Endometrium (tissue), 2 donors: ENCODE data around the gene IL36RN.

ENCODE experiments used
- FAIRE-seq: peaks from 2 replicates; lab custom pipeline; 2012; peaks lifted over from hg19 to GRCh38; lab: Jason Lieb, UNC
- donor health status: control.
- donor health status: control.

Gene IL36RN

DNA sequence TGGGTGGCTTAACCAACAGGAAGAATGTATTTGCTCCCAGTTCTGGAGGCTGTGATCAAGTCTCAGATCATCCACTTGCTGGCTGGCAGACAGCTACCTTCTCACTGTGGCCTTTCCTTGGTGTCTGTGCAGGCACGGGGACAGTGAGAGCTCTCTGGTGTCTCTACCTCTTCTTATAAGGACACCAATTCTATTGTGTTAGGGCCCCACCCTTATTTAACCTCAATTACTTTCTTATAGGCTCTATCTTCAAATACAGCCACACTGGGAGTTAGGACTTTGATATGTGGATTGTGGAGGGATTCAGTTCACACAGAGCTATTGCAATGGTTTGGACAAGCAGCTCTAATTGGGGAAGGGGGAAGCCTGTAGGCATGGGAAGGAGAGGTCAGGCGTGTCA is 43.1 kb downstream of the IL36RN start:
- FAIRE-seq = no peak

DNA sequence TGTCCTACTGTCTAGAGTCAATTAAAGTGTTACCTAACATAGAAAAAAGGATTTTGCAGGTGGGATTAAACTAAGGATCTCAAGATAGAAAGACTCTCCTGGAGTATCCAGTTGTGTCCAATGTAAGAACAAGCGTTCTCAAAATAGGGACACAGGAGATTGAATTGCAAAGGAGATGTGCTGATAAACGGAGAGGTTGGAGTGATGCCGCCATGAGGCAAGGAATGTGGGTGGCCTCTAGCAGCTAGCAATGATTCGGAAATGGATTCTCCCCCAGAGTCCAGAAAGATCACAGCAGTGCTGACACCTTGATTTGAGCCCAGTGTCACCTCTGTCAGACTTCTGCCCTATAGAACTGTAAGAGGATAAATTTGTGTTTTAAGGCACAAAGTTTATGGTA is 44.3 kb downstream of the IL36RN start:
- no peak for FAIRE-seq

DNA sequence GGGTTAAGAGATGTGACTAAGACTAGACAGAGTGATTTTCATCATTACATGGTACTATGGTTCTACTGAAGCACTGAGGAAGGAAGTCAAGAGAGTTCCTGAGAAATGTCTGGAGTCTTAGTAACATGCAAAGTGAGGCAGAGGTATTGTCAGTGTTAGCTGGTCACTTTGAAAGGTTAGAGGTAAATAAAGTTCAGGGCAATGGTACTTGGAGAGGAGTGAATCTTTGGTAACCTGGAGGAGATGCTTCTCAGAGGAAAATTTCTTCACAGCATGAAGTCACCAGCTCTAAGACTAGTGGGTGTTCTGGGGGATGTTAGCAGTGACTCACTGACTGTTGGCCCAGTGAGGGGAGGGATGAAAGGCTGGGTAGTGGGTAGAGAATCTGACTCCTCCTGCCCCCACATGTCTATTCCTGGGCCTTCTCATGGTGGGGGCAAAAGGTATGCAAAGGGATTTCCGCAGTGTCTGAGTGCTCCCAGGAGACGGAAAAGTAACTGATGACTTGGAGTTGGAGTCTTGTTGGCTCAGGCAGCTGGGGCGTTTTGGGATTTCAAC is 45.1 kb downstream of the IL36RN start:
- no peak for FAIRE-seq

DNA sequence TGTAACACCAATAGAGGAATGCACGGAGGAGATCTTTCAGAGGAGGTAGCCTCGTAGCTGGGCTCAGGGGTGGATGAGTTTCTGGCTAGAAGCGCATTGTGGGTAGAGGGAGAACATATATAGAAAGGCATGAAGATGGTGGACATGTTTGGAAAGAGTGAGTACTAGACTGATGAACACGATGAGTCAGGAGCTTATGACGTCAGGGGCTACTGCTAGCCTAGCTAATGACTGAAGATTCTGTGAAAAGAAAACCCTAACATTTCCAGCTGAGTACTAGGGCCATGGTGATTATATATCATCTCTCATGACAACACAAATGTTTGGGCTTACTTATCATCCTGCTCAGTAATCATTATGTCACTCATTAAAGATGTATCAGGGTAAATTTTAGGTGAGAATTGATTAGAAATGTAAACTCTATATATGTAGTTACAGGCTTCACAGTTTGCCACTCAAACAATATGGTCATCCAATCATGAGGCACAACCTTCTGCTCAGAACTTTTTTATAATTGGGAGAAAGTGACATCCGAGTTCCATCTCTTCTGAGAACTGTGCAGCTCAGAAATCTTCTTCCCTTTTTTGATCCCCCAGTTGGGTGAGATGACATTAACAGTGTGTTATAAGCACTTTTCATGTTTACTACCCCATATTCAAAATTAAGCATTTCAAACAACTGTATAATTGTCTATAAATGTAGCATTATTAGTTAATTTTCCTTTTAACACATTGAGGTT is 46.2 kb downstream of the IL36RN start:
- no peak for FAIRE-seq

DNA sequence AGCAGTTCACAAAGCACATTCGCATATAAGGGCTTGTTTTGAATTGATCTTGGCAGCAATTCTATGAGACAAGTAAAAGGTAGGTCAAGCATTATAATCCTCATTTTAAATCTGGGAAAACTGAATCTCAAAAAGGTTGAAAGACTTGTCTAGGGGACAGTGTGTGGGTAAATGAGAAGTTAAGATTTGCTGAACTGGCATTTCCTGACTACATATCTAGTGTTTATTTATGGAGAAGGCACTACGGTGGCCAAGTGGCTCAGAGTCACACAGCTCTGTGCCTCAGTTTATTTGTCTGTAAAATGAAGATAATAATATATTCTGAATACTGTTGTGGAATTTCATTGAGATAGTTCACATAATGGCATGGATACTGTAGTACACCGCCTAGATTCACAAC is 52.1 kb downstream of the IL36RN start:
- FAIRE-seq = no peak

DNA sequence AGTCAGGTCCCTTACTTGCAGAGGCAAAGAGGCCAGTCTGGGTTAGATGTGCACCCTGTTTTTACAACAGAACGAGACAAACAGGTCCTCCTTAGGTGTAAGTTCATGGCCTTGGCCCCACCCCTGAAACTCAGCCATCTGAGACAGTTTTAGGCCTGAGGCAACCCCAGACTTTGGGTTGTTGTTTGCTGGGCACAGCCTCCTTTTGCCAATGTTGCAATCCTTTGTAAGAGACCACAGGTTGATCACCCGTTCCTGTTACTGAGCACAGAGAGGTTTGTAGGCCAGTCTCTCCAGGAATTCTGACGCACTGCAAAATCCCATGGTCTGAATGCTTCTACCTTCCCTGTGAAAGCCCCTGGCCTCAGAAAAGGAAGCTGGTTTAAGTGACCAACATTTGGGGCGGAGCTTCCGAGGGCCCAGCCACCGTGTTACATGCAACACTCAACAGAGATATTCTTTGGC is 52.9 kb downstream of the IL36RN start:
- FAIRE-seq = no peak

DNA sequence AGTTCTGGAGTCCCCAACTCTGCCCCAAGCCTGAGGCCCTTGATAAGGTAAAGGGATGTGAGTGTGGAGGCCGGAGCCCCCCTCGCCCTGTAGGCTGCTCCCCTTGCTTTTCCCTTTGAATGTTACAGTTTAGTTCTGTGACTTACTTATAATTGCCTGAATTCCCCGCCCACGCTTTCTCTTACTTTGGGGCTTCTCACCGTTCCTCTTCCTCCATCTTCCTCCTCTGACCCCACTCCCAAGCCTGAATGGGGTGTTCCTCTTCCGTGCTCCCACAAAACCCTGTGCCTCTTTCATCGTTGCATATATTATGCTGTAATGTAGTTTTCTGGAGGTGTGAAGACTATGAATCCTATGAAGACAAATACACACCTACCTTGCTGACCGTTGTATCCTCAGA is 53.4 kb downstream of the IL36RN start:
- FAIRE-seq = no peak

DNA sequence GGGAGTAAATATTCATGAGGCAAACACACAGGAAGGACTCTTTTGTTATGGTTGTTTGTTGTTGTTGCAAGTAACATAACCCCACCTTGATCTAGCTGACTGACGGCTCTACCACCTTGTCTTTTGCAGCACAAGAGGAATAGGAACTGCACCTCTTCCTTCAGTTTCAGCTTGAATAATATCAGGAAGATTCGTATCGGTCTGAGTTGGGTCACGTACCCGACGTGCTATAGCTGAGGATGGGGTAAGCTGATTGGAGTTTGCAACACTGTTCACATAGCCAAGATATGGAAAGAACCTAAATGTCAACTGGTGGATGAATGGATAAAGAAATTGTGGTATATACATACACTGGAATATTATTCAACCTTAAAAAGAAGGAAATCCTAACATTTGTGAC is 53.9 kb downstream of the IL36RN start:
- no peak for FAIRE-seq

DNA sequence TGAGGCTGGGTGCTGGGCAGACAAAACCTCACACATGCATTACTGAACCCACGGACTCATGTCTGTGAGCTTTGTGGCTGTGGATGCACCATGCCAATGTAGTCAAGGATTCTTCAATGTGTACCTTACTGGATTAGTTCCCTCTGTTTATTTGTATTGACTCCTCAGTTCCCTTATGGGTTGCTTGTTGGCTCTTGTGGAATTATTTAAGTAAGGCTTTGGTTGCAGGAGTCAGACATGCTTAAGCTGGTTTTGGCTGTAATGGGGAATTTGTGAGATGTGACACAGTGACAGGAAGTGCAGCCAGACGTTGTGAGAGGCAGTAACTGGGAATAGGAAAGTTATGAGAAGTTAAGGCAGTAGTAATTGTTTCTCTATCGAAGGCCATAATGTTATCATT is 54.8 kb downstream of the IL36RN start:
- FAIRE-seq = no peak
